HG02623 (cell line): ENCODE measurements around the gene TDRD7.
"Not testable (repeated sequence)": the region's sequence is repeated elsewhere in the genome, so short reads cannot be mapped to it uniquely, and the experiment has no call there.

ENCODE experiments used
- ATAC-seq: cut with Tn5 transposase; IDR thresholded peaks from one replicate; pipeline ENCODE4 v1.9.1; 2021; ENCODE audit warnings: moderate library complexity; ENCODE audit not compliant: unreplicated experiment

Gene TDRD7

GRCh38 chr9:97425336-97425972, 13.6 kb downstream of the TDRD7 start:
- ATAC-seq: no peak

GRCh38 chr9:97425973-97426336, 14.1 kb downstream of the TDRD7 start:
- no peak for ATAC-seq

GRCh38 chr9:97427885-97428284, 16.0 kb downstream of the TDRD7 start:
- no peak for ATAC-seq

GRCh38 chr9:97430316-97431043, 18.6 kb downstream of the TDRD7 start:
- ATAC-seq: no peak

GRCh38 chr9:97431044-97431441, 19.1 kb downstream of the TDRD7 start:
- no peak for ATAC-seq

- no peak for ATAC-seq
Observed at GRCh38 chr9:97431549-97432143, 19.8 kb downstream of the TDRD7 start.

GRCh38 chr9:97437051-97437600, 25.2 kb downstream of the TDRD7 start:
- ATAC-seq: no peak

- no peak for ATAC-seq
Observed at GRCh38 chr9:97438257-97438656, 26.4 kb downstream of the TDRD7 start.

- no peak for ATAC-seq
Observed at GRCh38 chr9:97438666-97439065, 26.8 kb downstream of the TDRD7 start.

- ATAC-seq: no peak
Observed at GRCh38 chr9:97440160-97440559, 28.3 kb downstream of the TDRD7 start.

- ATAC-seq: no peak
Observed at GRCh38 chr9:97441729-97442128, 29.8 kb downstream of the TDRD7 start.

GRCh38 chr9:97445119-97445701, 33.3 kb downstream of the TDRD7 start:
- no peak for ATAC-seq

GRCh38 chr9:97447001-97447400, 35.1 kb downstream of the TDRD7 start:
- no peak for ATAC-seq

- ATAC-seq: not testable (repeated sequence)
Observed at GRCh38 chr9:97453573-97453972, 41.7 kb downstream of the TDRD7 start.

GRCh38 chr9:97456841-97457240, 44.9 kb downstream of the TDRD7 start:
- not testable (repeated sequence) for ATAC-seq

GRCh38 chr9:97459326-97459725, 47.4 kb downstream of the TDRD7 start:
- no peak for ATAC-seq

GRCh38 chr9:97462159-97462558, 50.3 kb downstream of the TDRD7 start:
- no peak for ATAC-seq

- no peak for ATAC-seq
Observed at GRCh38 chr9:97462914-97463313, 51.0 kb downstream of the TDRD7 start.

- peak; percentile 70 for ATAC-seq
Observed at GRCh38 chr9:97468658-97469448, 57.0 kb downstream of the TDRD7 start.

GRCh38 chr9:97470076-97470475, 58.2 kb downstream of the TDRD7 start:
- no peak for ATAC-seq

GRCh38 chr9:97473717-97474116, 61.8 kb downstream of the TDRD7 start:
- no peak for ATAC-seq
